Activated effector memory CD4-positive, alpha-beta T cell treated with Interleukin-2 at 50 U/mL for 16 hours (primary cell): Measurements from ENCODE around the gene NSUN4.

Source experiments
- DNase-seq: peaks from one replicate; pipeline ENCODE4 v3.0.0-alpha.2; 2020

Gene NSUN4

GRCh38 chr1:46408356-46409062 is 67.9 kb downstream of the NSUN4 start:
- no peak for DNase-seq

GRCh38 chr1:46409063-46409372 is 68.4 kb downstream of the NSUN4 start:
- no peak for DNase-seq

- DNase-seq = no peak
Measured at GRCh38 chr1:46410156-46411009, 69.8 kb downstream of the NSUN4 start.

- DNase-seq = no peak
Measured at GRCh38 chr1:46411010-46411405, 70.4 kb downstream of the NSUN4 start.
